HepG2 (cell line): ENCODE measurements around the gene SPATS2. TPM values are rescaled to one million over a fixed set of nuclear protein-coding genes. Genes with fewer than 3 reads are reported as not detected.

ENCODE experiments used
- ATF2 ChIP-seq: sonication (generic); formaldehyde crosslinking; IDR thresholded peaks from 2 replicates; pipeline ENCODE4 v1.4.0; 2020; ENCODE audit warnings: missing genetic modification reagents
- DPF2 ChIP-seq: sonication (generic); formaldehyde crosslinking; IDR thresholded peaks from 2 replicates; pipeline ENCODE4 v1.4.0; 2020; ENCODE audit warnings: mild to moderate bottlenecking, low read depth, missing genetic modification reagents, borderline replicate concordance
- EEA1 ChIP-seq: sonication (generic); formaldehyde crosslinking; IDR thresholded peaks from 2 replicates; pipeline ENCODE4 v1.5.1; 2020; ENCODE audit warnings: mild to moderate bottlenecking, missing genetic modification reagents, borderline replicate concordance
- ETV6 ChIP-seq: sonication (generic); formaldehyde crosslinking; conservative IDR thresholded peaks from 2 replicates; pipeline ENCODE4 v1.4.0; 2020; ENCODE audit warnings: missing genetic modification reagents
- MAF1 ChIP-seq: sonication (generic); formaldehyde crosslinking; IDR thresholded peaks from 2 replicates; pipeline ENCODE4 v1.5.0; 2020; ENCODE audit warnings: missing genetic modification reagents, borderline replicate concordance
- MTA3 ChIP-seq: sonication (generic); formaldehyde crosslinking; IDR thresholded peaks from 2 replicates; pipeline ENCODE4 v1.4.0; 2020; ENCODE audit warnings: missing genetic modification reagents
- MTF1 ChIP-seq: sonication (generic); formaldehyde crosslinking; IDR thresholded peaks from 2 replicates; pipeline ENCODE4 v1.5.0; 2020; ENCODE audit warnings: missing genetic modification reagents
- NFKBIZ ChIP-seq: IDR thresholded peaks from 2 replicates; pipeline ENCODE4 v1.6.1; 2018; ENCODE audit warnings: missing genetic modification reagents, missing compliant biosample characterization
- RBFOX2 ChIP-seq: fragments of 200-400 bp; formaldehyde crosslinking; IDR thresholded peaks from 2 replicates; pipeline ENCODE4 v1.6.1; 2017; ENCODE audit warnings: low read depth, mild to moderate bottlenecking, low read length
- RERE ChIP-seq: IDR thresholded peaks from 2 replicates; pipeline ENCODE4 v1.6.1; 2016; ENCODE audit warnings: low read depth, missing genetic modification reagents, missing compliant biosample characterization
- SKI ChIP-seq: fragments of 450-650 bp; IDR thresholded peaks from one replicate; pipeline ENCODE4 v1.6.1; 2018; ENCODE audit warnings: mild to moderate bottlenecking; ENCODE audit not compliant: partially characterized antibody
- SMAD1 ChIP-seq: sonication (generic); formaldehyde crosslinking; IDR thresholded peaks from 2 replicates; pipeline ENCODE4 v1.4.0; 2020; ENCODE audit warnings: missing genetic modification reagents, low read depth, mild to moderate bottlenecking, borderline replicate concordance
- TAF1 ChIP-seq: sonication (generic); formaldehyde crosslinking; IDR thresholded peaks from 2 replicates; pipeline ENCODE4 v1.4.0; 2020; ENCODE audit warnings: missing genetic modification reagents
- WIZ ChIP-seq: sonication (generic); formaldehyde crosslinking; IDR thresholded peaks from 2 replicates; pipeline ENCODE4 v1.5.1; 2020; ENCODE audit warnings: mild to moderate bottlenecking, missing genetic modification reagents
- XBP1 ChIP-seq: sonication (generic); formaldehyde crosslinking; IDR thresholded peaks from 2 replicates; pipeline ENCODE4 v1.5.0; 2020; ENCODE audit warnings: missing genetic modification reagents
- ZBTB20 ChIP-seq: sonication (generic); formaldehyde crosslinking; IDR thresholded peaks from 2 replicates; pipeline ENCODE4 v1.8.1; 2023; ENCODE audit warnings: missing genetic modification reagents, low read depth, mild to moderate bottlenecking, borderline replicate concordance
- ZBTB42 ChIP-seq: sonication (generic); formaldehyde crosslinking; IDR thresholded peaks from 2 replicates; pipeline ENCODE4 v1.5.0; 2020; ENCODE audit warnings: mild to moderate bottlenecking, missing genetic modification reagents
- ZFP91 ChIP-seq: sonication (generic); formaldehyde crosslinking; IDR thresholded peaks from 2 replicates; pipeline ENCODE4 v1.9.0; 2022; ENCODE audit warnings: missing genetic modification reagents, mild to moderate bottlenecking, borderline replicate concordance
- ZNF143 ChIP-seq: sonication (generic); formaldehyde crosslinking; IDR thresholded peaks from 2 replicates; pipeline ENCODE4 v1.4.0; 2020; ENCODE audit warnings: missing genetic modification reagents
- ZNF232 ChIP-seq: sonication (generic); formaldehyde crosslinking; IDR thresholded peaks from 2 replicates; pipeline ENCODE4 v1.4.0; 2020; ENCODE audit warnings: missing genetic modification reagents, borderline replicate concordance
- ZNF607 ChIP-seq: sonication (generic); formaldehyde crosslinking; IDR thresholded peaks from 2 replicates; pipeline ENCODE4 v1.5.1; 2020; ENCODE audit warnings: missing genetic modification reagents, mild to moderate bottlenecking, borderline replicate concordance
- ZNF724P ChIP-seq: sonication (generic); formaldehyde crosslinking; IDR thresholded peaks from 2 replicates; pipeline ENCODE4 v1.8.0; 2022; ENCODE audit warnings: missing genetic modification reagents, borderline replicate concordance
- polyA plus RNA-seq, 8 experiments: library from polyadenylated mRNA; depleted of rRNA in 3 of 8; stranded (reverse) in 7 of 8; unstranded in 1 of 8; fragments of >200 nt; fragmentation: Illumina TruSeq in 4 of 8; extraction: Trizol in 4 of 8; gene quantifications; 2 replicates each; pipeline versions ENCODE4 v1.2.1 to v1.2.3, GENCODE V29; 2011 to 2016; ENCODE audit warnings: low read depth in 4 of 8, missing spikeins in 1 of 8, mixed read lengths in 1 of 8; ENCODE audit not compliant: insufficient read depth in 1 of 8
- total RNA-seq, 5 experiments: library from RNA; depleted of rRNA; stranded (reverse); fragments of >200 nt; fragmentation: Illumina TruSeq; extraction: Trizol; gene quantifications; 2 replicates each; pipeline ENCODE4 v1.2.3, GENCODE V29; 2016; ENCODE audit warnings: low read depth in 1 of 5

SPATS2 gene
- total and polyA plus RNA-seq, 2 of the 13 experiments (the other 11 are each of a cell fraction or from before 2014, with no cell fraction given) = 19.3 to 28.1 TPM

GRCh38 chr12:49322708-49323523 is 44.3 kb upstream of the SPATS2 start, which contains the start of gene TROAP (continued):
- no peak for TF ChIP-seq ZBTB42 (CRISPR knock-in tag)
- no peak for TF ChIP-seq ZNF607
- no peak for TF ChIP-seq SKI
- TF ChIP-seq RERE (CRISPR knock-in tag) = no peak
- no peak for TF ChIP-seq DPF2 (CRISPR knock-in tag)
- TF ChIP-seq MAF1 (CRISPR knock-in tag) = no peak
- no peak; the same call in 1 of the 2 replicates for TF ChIP-seq ZFP91 (CRISPR knock-in tag)
- TF ChIP-seq MTA3 (CRISPR knock-in tag) = no peak
- peak; percentile 81 for TF ChIP-seq RBFOX2
- no peak for TF ChIP-seq SMAD1 (CRISPR knock-in tag)
- TF ChIP-seq WIZ (CRISPR knock-in tag) = no peak
- no peak for TF ChIP-seq ZNF143 (CRISPR knock-in tag)
- no peak for TF ChIP-seq EEA1 (CRISPR knock-in tag)
- TF ChIP-seq ETV6 = no peak
- no peak for TF ChIP-seq ATF2 (CRISPR knock-in tag)
- TF ChIP-seq ZBTB20 (CRISPR knock-in tag) = no peak
- no peak for TF ChIP-seq NFKBIZ (CRISPR knock-in tag)
- peak; percentile 39; the same call in 1 of the 2 replicates for TF ChIP-seq ZNF724P (CRISPR knock-in tag)
- no peak for TF ChIP-seq ZNF232 (CRISPR knock-in tag)
- no peak for TF ChIP-seq MTF1 (CRISPR knock-in tag)
- TF ChIP-seq XBP1 (CRISPR knock-in tag) = no peak
- peak; percentile 70 for TF ChIP-seq TAF1 (CRISPR knock-in tag)
